Psoas muscle (tissue), 8 donors: ENCODE measurements around the gene JAGN1. TPM values are rescaled to one million over a fixed set of nuclear protein-coding genes. Genes with fewer than 3 reads are reported as not detected.

Experiments used
- ATAC-seq, 4 donors: fragments of 200-7000 bp; cut with Tn5 transposase; one replicate each; pipeline ENCODE4 v1.9.1; 2020; ENCODE audit warnings: moderate library complexity in 3 of 4, mild to moderate bottlenecking in 2 of 4
- DNase-seq, 2 donors: peaks; one replicate each; pipeline ENCODE4 v3.0.0-alpha.2; 2020
- H3K27ac ChIP-seq: fragments of 200-600 bp; one replicate; pipeline ENCODE4 v1.8.0; 2022
- H3K27me3 ChIP-seq, 3 donors: fragments of 200-600 bp in 1 of 3; one replicate each; pipeline versions ENCODE4 v1.6.1 to v1.8.0; 2013 to 2022; ENCODE audit warnings: low read length in 2 of 3, mild to moderate bottlenecking in 2 of 3, moderate library complexity in 1 of 3; ENCODE audit not compliant: insufficient read depth in 3 of 3
- H3K36me3 ChIP-seq, 2 donors: fragments of 200-600 bp in 1 of 2; one replicate each; pipeline versions ENCODE4 v1.6.1 to v1.8.0; 2013 to 2022; ENCODE audit warnings: low read depth in 1 of 2, mild to moderate bottlenecking in 1 of 2, moderate library complexity in 1 of 2; ENCODE audit not compliant: insufficient read depth in 1 of 2
- H3K4me1 ChIP-seq: fragments of 200-600 bp; one replicate; pipeline ENCODE4 v1.8.0; 2022
- H3K4me3 ChIP-seq: fragments of 200-600 bp; one replicate; pipeline ENCODE4 v1.8.0; 2022; ENCODE audit warnings: mild to moderate bottlenecking
- H3K9me3 ChIP-seq: fragments of 200-600 bp; one replicate; pipeline ENCODE4 v1.8.0; 2022
- CTCF ChIP-seq: fragments of 200-600 bp; IDR thresholded peaks from one replicate; pipeline ENCODE4 v1.8.0; 2022; ENCODE audit warnings: antibody characterized with exemption
- WGBS, 3 donors: extraction: QIAGEN DNeasy Blood & Tissue Kit; methylation state at CpG; one replicate each; pipeline versions ENCODE4 v1.1.6 to v1.1.7; 2013; 5-methylcytosine and 5-hydroxymethylcytosine counted together
- intact Hi-C, 2 donors: fragments of 100-400 bp; cut with DNase I; formaldehyde crosslinking; loops; one replicate each; pipeline versions ENCODE4 v1.11.0 to v1.14.2; 2022
- polyA plus RNA-seq, 3 donors: library from polyadenylated mRNA; stranded (reverse); fragments of 200-250 nt; gene quantifications; one replicate each; pipeline ENCODE4 v1.2.3, GENCODE V29; 2013
- total RNA-seq, 4 donors: library from RNA; stranded (reverse); fragmentation: NEBNext Ultra II Directional in 2 of 4; extraction: Animal tissue kit (Norgen Biotek cat#: 25700) in 2 of 4; gene quantifications; one replicate each; pipeline versions ENCODE4 v1.2.1 to v1.2.4, GENCODE V29; 2021 to 2023
- donor health status: healthy with polysubstance abuse.
- donor health status: DM: no; HTN: no; CAD: no; lungs with moderate emphysema.
- donor health status: Bipolar disorder and iron deficiency.
- donor health status: healthy.
- donor health status: DM: yes; HTN: yes; CAD: no.
- donor health status: DM: no; HTN: no; CAD: no.
- donor health status: DM: no; HTN: no; CAD: no.
- donor health status: DM: yes; HTN: yes; CAD: no.

JAGN1 gene
- total and polyA plus RNA-seq, 7 donors: 18.6 to 98.2 (median 44.4) TPM

- ATAC-seq (no peak), DNase-seq (no peak)
- TF ChIP-seq CTCF: no peak
- Histone ChIP-seq H3K27ac (no peak overlapping the region), H3K36me3 (no peaks in the 10 kb centered on the region), H3K4me3 (no peak overlapping the region), H3K9me3 (no peaks in the 10 kb centered on the region), H3K4me1 (no peaks in the 10 kb centered on the region), H3K27me3 (no peaks in the 10 kb centered on the region)
- 93 to 96% (median 95%) methylated on average over 3 of the region's 3 CpGs for WGBS, 3 donors
- intact Hi-C loops: no loop called here
These were observed 34.8 kb upstream of the JAGN1 start for GRCh38 chr3:9855594-9855993.

GRCh38 chr3:9859530-9860025 lies 30.8 kb upstream of the JAGN1 start:
- Histone ChIP-seq H3K36me3 (no peaks in the 10 kb centered on the region), H3K9me3 (no peaks in the 10 kb centered on the region), H3K4me1 (no peaks in the 10 kb centered on the region), H3K27me3 (no peaks in the 10 kb centered on the region), H3K27ac (no peak overlapping the region), H3K4me3 (no peak overlapping the region)
- no peak for TF ChIP-seq CTCF
- ATAC-seq: no peak
- intact Hi-C loops: loop anchor here in 1 of 2 donors (10.0 kb wide), 1 partner anchor 55 kb away; the partner anchor contains the start of gene IL17RC
- WGBS, 3 donors: 83 to 90% (median 87%) methylated on average over 12 of the region's 12 CpGs
- DNase-seq: no peak

GRCh38 chr3:9861201-9861600 lies 29.2 kb upstream of the JAGN1 start:
- no peak overlapping the region for H3K4me3 ChIP-seq
- intact Hi-C loops: loop anchor here in 1 of 2 donors (10.0 kb wide), 1 partner anchor 54 kb away; the partner anchor contains the start of gene IL17RC
- ATAC-seq (no peak), DNase-seq (no peak)
- H3K36me3 ChIP-seq: no peaks in the 10 kb centered on the region
- no peaks in the 10 kb centered on the region for H3K9me3 ChIP-seq
- no peaks in the 10 kb centered on the region for H3K4me1 ChIP-seq
- no peak overlapping the region for H3K27ac ChIP-seq
- H3K27me3 ChIP-seq: no peaks in the 10 kb centered on the region
- whole genome bisulfite sequencing, 3 donors: 90 to 94% (median 93%) methylated on average over 4 of the region's 4 CpGs
- no peak for TF ChIP-seq CTCF

GRCh38 chr3:9861626-9862130 lies 28.7 kb upstream of the JAGN1 start:
- WGBS, 3 donors: 89 to 90% (median 89%) methylated on average over 5 of the region's 5 CpGs

More at GRCh38 chr3:9861626-9862130, 28.7 kb upstream of the JAGN1 start:
- no peaks in the 10 kb centered on the region for H3K27me3 ChIP-seq
- no peaks in the 10 kb centered on the region for H3K9me3 ChIP-seq
- no peaks in the 10 kb centered on the region for H3K4me1 ChIP-seq
- no peak overlapping the region for H3K4me3 ChIP-seq
- H3K27ac ChIP-seq: no peak overlapping the region
- no peak for ATAC-seq
- intact Hi-C loops: loop anchor here in 1 of 2 donors (10.0 kb wide), 1 partner anchor 53 kb away; the partner anchor contains the start of gene IL17RC
- no peaks in the 10 kb centered on the region for H3K36me3 ChIP-seq
- no peak for DNase-seq
- TF ChIP-seq CTCF: no peak
